Upper lobe of left lung (tissue), 6 donors: Measurements from ENCODE around the gene ORM2. TPM values are rescaled to one million over a fixed set of nuclear protein-coding genes. Genes with fewer than 3 reads are reported as not detected.
A peak's percentile ranks its signal among the peaks of the same experiment; 100 is the strongest.

Source experiments
- ATAC-seq, 2 donors: fragments of 200-7000 bp; cut with Tn5 transposase; one replicate each; pipeline ENCODE4 v1.9.1; 2022; ENCODE audit warnings: mild to moderate bottlenecking in 2 of 2, moderate library complexity in 2 of 2; ENCODE audit not compliant: low FRiP score in 2 of 2
- DNase-seq, 2 donors: peaks; one replicate each; pipeline ENCODE4 v3.0.0-alpha.2; 2019 to 2020
- H3K27ac ChIP-seq, 4 donors: fragments of 200-600 bp; sonication (generic); one replicate each; pipeline ENCODE4 v1.5.1; 2016 to 2019
- H3K27me3 ChIP-seq, 4 donors: fragments of 200-600 bp; sonication (generic); one replicate each; pipeline ENCODE4 v1.5.1; 2017 to 2019
- H3K36me3 ChIP-seq, 4 donors: fragments of 200-600 bp; sonication (generic); one replicate each; pipeline ENCODE4 v1.5.1; 2016 to 2019
- H3K4me1 ChIP-seq, 4 donors: fragments of 200-600 bp; sonication (generic); one replicate each; pipeline ENCODE4 v1.5.1; 2018 to 2019
- H3K4me3 ChIP-seq, 4 donors: fragments of 200-600 bp; sonication (generic); one replicate each; pipeline ENCODE4 v1.5.1; 2017 to 2019; ENCODE audit warnings: mild to moderate bottlenecking in 2 of 4, moderate library complexity in 1 of 4
- H3K9me3 ChIP-seq, 4 donors: fragments of 200-600 bp; sonication (generic); one replicate each; pipeline ENCODE4 v1.5.1; 2018 to 2019
- EP300 ChIP-seq, 4 donors: sonication (generic); formaldehyde crosslinking; IDR thresholded peaks; one replicate each; pipeline ENCODE4 v1.5.1; 2017; ENCODE audit warnings: antibody characterized with exemption in 4 of 4, control low read depth in 2 of 4
- POLR2A ChIP-seq, 4 donors: fragments of 450-650 bp; IDR thresholded peaks; one replicate each; pipeline ENCODE4 v1.5.1; 2016 to 2017; ENCODE audit warnings: antibody characterized with exemption in 4 of 4, mild to moderate bottlenecking in 2 of 4
- POLR2AphosphoS5 ChIP-seq, 2 donors: sonication (generic); formaldehyde crosslinking; IDR thresholded peaks; one replicate each; pipeline ENCODE4 v1.5.1; 2017; ENCODE audit warnings: antibody characterized with exemption in 2 of 2
- WGBS, 2 donors: methylation state at CpG; one replicate each; pipeline ENCODE4 v1.1.5; 2017 to 2018; 5-methylcytosine and 5-hydroxymethylcytosine counted together
- total RNA-seq, 6 donors: library from RNA; depleted of rRNA in 4 of 6; stranded (reverse); fragments of >200 nt in 4 of 6; gene quantifications; one replicate each; pipeline versions ENCODE4 v1.1.0 to v1.2.1, GENCODE V29; 2016 to 2021
- TF ChIP-seq, protein P1 (sequence below), 6 experiments: fragments of 450-650 bp in 4 of 6; fragments of 200-600 bp in 2 of 6; sonication (generic) in 2 of 6; IDR thresholded peaks; one replicate each; pipeline ENCODE4 v1.5.1; 2016 to 2019; ENCODE audit warnings: antibody characterized with exemption in 6 of 6
- donor health status: DM: no; HTN: no; CAD: no; lungs with moderate emphysema.
- donor health status: DM: no; HTN: yes; CAD: no; lungs with severe emphysema.

The ORM2 gene
- total RNA-seq, 6 donors from 2014 or later: 2.2 to 5.5 (median 4.0) TPM; not detected in 2

GRCh38 chr9:114300153-114300845 lies 29.4 kb upstream of the ORM2 start:
- DNase-seq: peak in 1 of 2 donors; percentile 9
- WGBS, 2 donors: 94 to 100% methylated on average over 3 to 4 of the region's 4 CpGs

DNA sequence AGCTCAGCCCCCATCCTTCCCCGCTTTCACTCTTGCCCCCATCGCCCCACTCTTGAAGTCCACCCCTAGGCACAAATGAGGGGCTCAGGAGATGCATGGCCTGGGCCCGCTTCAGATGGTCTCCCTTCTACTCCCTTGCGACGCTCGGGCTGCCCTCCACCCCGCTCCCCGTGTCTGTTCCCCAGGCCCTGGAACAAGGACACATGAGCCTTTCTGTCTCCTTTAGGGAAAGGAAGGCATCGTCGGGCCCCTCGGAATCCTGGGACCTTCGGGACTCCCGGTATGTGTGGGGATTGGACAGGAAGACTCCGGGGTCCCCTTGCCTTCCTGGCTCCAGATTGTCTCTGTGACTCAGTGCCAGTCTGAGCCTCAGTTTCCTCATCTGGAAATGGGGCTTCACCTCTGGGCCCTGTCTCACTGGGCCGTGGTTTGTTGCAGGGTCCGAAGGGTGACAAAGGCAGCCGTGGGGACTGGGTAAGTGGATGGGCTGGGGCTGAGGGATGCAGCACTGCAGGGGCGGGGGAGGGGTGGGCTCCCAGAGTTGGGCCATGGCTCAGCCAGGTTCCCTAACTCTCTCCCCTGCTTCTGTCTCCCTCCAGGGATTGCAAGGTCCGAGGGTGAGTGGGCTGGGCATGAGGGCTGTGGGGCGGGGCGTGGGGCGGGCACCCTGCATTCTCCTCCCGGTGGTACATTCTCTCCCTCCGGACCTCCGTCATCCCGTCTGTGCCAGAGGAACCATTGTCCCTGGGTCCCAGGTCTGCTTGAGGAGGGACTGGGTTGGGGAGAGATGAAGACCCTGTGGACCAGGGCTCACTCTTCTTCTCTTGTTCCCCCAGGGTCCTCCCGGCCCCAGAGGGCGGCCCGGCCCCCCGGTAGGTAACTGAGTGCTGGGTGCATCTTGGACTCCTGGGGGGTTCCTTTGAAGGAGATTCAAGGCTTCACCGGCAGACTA lies 28.5 kb upstream of the ORM2 start:
- TF ChIP-seq EP300 (IDR thresholded peaks at IDR 0.05) (no peak), POLR2AphosphoS5 (IDR thresholded peaks at IDR 0.05) (no peak), POLR2A (IDR thresholded peaks at IDR 0.05) (no peak)
- TF ChIP-seq, protein P1, sequence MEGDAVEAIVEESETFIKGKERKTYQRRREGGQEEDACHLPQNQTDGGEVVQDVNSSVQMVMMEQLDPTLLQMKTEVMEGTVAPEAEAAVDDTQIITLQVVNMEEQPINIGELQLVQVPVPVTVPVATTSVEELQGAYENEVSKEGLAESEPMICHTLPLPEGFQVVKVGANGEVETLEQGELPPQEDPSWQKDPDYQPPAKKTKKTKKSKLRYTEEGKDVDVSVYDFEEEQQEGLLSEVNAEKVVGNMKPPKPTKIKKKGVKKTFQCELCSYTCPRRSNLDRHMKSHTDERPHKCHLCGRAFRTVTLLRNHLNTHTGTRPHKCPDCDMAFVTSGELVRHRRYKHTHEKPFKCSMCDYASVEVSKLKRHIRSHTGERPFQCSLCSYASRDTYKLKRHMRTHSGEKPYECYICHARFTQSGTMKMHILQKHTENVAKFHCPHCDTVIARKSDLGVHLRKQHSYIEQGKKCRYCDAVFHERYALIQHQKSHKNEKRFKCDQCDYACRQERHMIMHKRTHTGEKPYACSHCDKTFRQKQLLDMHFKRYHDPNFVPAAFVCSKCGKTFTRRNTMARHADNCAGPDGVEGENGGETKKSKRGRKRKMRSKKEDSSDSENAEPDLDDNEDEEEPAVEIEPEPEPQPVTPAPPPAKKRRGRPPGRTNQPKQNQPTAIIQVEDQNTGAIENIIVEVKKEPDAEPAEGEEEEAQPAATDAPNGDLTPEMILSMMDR (IDR thresholded peaks at IDR 0.05): no peak
- no peaks in the 10 kb centered on the region for H3K27me3 ChIP-seq
- H3K36me3 ChIP-seq: no peaks in the 10 kb centered on the region
- no peak for ATAC-seq
- H3K9me3 ChIP-seq: peaks cover 0 to 3% (median 0%) of the 10 kb centered on the region in 4 donors
- DNase-seq: peak in 1 of 2 donors; percentile 7
- no peak overlapping the region for H3K27ac ChIP-seq
- H3K4me1 ChIP-seq: peaks cover 0 to 6% (median 0%) of the 10 kb centered on the region in 4 donors
- no peak overlapping the region for H3K4me3 ChIP-seq
- WGBS, 2 donors: 90 to 95% methylated on average over 23 to 31 of the region's 31 CpGs

More at GRCh38 chr9:114300153-114300845, 29.4 kb upstream of the ORM2 start:
- Histone ChIP-seq H3K36me3 (no peaks in the 10 kb centered on the region), H3K27me3 (no peaks in the 10 kb centered on the region), H3K4me1 (no peaks in the 10 kb centered on the region), H3K27ac (no peak overlapping the region), H3K4me3 (no peak overlapping the region), H3K9me3 (peaks cover 0 to 3% (median 0%) of the 10 kb centered on the region in 4 donors)
- no peak for ATAC-seq
- TF ChIP-seq EP300 (IDR thresholded peaks at IDR 0.05) (no peak), POLR2A (IDR thresholded peaks at IDR 0.05) (no peak), POLR2AphosphoS5 (IDR thresholded peaks at IDR 0.05) (no peak)
- TF ChIP-seq, protein P1 (IDR thresholded peaks at IDR 0.05): no peak

DNA sequence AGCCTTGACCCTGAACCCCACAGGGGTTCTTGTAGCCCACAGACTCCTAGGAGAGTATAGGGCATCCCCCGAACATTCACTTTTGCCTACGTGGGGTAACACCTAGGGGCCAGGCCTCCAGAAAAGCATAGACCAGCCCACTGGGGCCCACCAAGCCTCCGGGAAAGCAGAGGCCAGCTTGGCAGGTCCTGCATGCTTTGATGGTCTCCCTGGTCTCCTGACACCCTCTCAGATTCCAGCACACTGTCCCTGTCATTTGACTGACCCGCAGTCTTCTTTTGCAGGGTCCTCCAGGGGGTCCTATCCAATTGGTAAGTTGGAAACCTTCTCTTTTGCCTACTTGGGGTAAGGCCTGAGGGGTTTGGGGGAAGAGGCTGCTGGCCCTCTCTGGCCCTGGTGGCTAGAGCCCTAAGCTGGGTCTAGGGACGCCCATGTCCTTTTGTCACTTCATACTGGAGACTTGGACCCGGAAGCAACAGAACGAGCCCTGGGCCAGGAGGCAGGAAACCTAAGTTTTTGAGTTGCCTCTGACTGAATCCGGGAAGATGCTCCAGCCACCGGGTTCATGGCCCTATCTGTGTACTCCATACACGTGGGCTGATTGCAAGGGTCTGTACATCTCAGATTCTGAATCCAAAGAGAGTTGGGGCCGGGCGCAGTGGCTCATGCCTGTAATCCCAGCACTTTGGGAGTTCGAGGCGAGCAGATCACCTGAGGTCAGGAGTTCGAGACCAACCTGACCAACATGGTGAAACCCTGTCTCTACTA lies 27.7 kb upstream of the ORM2 start:
- H3K4me1 ChIP-seq: peaks cover 0 to 6% (median 0%) of the 10 kb centered on the region in 4 donors
- no peaks in the 10 kb centered on the region for H3K27me3 ChIP-seq
- ATAC-seq: no peak
- no peaks in the 10 kb centered on the region for H3K9me3 ChIP-seq
- 85 to 89% methylated on average over 12 to 14 of the region's 15 CpGs for WGBS, 2 donors
- DNase-seq: peak in 1 of 2 donors; percentile 9
- no peak overlapping the region for H3K27ac ChIP-seq
- H3K4me3 ChIP-seq: no peak overlapping the region
- TF ChIP-seq EP300 (IDR thresholded peaks at IDR 0.05) (no peak), POLR2A (IDR thresholded peaks at IDR 0.05) (no peak), POLR2AphosphoS5 (IDR thresholded peaks at IDR 0.05) (no peak)
- TF ChIP-seq, protein P1 (IDR thresholded peaks at IDR 0.05): no peak
- H3K36me3 ChIP-seq: no peaks in the 10 kb centered on the region

DNA sequence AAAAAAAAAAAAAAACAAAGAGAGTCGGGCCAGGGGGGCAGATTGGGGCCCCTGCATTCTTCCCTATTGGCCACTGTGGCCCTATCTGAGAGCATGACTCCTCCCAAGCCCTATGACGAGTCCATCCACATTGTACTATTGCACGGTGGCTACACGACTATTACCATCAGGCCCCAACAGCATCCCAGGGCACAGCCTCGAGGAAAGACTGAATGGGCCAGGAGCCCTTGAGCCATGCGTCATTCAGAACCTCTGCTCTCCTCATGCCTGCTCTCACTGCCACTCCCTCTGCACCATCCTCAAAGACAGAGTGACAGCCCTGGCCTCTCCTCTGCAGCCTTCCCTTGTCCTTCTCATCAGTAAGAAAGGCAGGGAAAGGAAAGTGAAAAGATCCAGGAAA lies 26.9 kb upstream of the ORM2 start:
- Histone ChIP-seq H3K9me3 (no peaks in the 10 kb centered on the region), H3K4me1 (peaks cover 0 to 6% (median 0%) of the 10 kb centered on the region in 4 donors), H3K36me3 (no peaks in the 10 kb centered on the region), H3K27me3 (no peaks in the 10 kb centered on the region), H3K4me3 (no peak overlapping the region), H3K27ac (no peak overlapping the region)
- 69 to 74% methylated on average over 6 of the region's 6 CpGs for WGBS, 2 donors
- ATAC-seq: no peak
- no peak for TF ChIP-seq POLR2AphosphoS5 (IDR thresholded peaks at IDR 0.05)
- TF ChIP-seq, protein P1 (IDR thresholded peaks at IDR 0.05): no peak
- no peak for TF ChIP-seq POLR2A (IDR thresholded peaks at IDR 0.05)
- no peak for TF ChIP-seq EP300 (IDR thresholded peaks at IDR 0.05)
- peak in 1 of 2 donors; percentile 5 for DNase-seq
